ENCODE data around the gene NCMAP.

DNA sequence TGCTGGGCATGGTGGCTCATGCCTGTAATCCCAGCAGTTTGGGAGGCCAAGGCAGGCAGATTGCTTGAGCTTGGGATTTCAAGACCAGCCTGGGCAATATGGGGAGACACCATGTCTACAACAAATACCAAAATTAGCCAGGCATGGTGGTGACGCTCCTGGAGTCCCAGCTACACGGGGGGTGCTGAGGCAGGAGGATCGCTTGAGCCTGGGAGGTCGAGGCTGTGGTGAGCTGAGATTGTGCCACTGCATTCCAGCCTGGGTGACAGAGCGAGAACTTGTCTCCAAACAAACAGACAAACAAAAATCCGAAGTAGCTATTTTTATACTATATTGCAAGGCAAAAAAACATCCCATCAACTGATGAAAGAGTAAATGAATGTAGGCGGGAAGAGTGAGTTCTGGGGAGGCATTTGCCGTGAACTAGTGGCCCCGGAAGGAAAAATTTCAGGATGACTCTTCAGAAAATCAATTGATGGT lies 40.6 kb downstream of the NCMAP start:
- TF ChIP-seq GATA3 (IDR thresholded peaks at IDR 0.05; ENCODE audit: low read depth, low read length), result no peak
- no peak for TF ChIP-seq GATA2 (IDR thresholded peaks at IDR 0.05; ENCODE audit: low read depth, low read length)

All from SH-SY5Y (cell line).